Measurements from ENCODE around the gene KIAA2012. TPM values are rescaled to one million over a fixed set of nuclear protein-coding genes. Genes with fewer than 3 reads are reported as not detected.
A peak's percentile ranks its signal among the peaks of the same experiment; 100 is the strongest.

Gene KIAA2012
- total and polyA plus RNA-seq, 2 of the 4 experiments (the other 2 are of a cell fraction) = under 0.01 to 0.09 TPM

GRCh38 chr2:202096736-202097135 is 23.7 kb downstream of the KIAA2012 start:
- ATAC-seq (ENCODE audit: low read depth) = peak; percentile 48
- Histone ChIP-seq H4K20me1 (ENCODE audit: insufficient read depth, low read length) (no peaks in the 10 kb centered on the region), H3K9me3 (ENCODE audit: control insufficient read depth, insufficient read depth, low read length) (no peaks in the 10 kb centered on the region), H2AFZ (replicated peaks; ENCODE audit: low read length, poor library complexity) (no peak overlapping the region), H3K36me3 (ENCODE audit: control insufficient read depth, insufficient read depth, low read length) (no peaks in the 10 kb centered on the region), H3K27me3 (ENCODE audit: control insufficient read depth, insufficient read depth, low read length) (no peaks in the 10 kb centered on the region), H2AK9ac (replicated peaks; ENCODE audit: low read depth, low read length, poor library complexity) (peak overlapping the region; percentile 33), H3K4me3 (ENCODE audit: insufficient read depth, low read depth, low read length) (no peak overlapping the region), H2BK15ac (ENCODE audit: low read depth, low read length) (no peak overlapping the region; the same call in 2 of the 3 replicates), H4K8ac (ENCODE audit: low read depth in 2 of 2, low read length in 2 of 2) (peak overlapping the region in 1 of 2 experiments; percentile 56; a peak in 1 of 4 replicates), H3K4me2 (ENCODE audit: low read depth, low read length) (no peak overlapping the region), H3K56ac (ENCODE audit: extremely low read depth, insufficient read depth, low read length) (no peak overlapping the region), H3K9ac (ENCODE audit: low read depth, low read length) (no peak overlapping the region), H4K91ac (ENCODE audit: insufficient read depth, low read depth, low read length) (no peak overlapping the region), H3K4me1 (ENCODE audit: control insufficient read depth, insufficient read depth, low read length) (peaks cover 2% of the 10 kb centered on the region; the same call in 1 of the 2 replicates), H3K9me1 (ENCODE audit: insufficient read depth, low read length) (0 out of 2 replicates have a peak, but pooled peaks cover 7% of the 10 kb centered on the region), H2AK5ac (ENCODE audit: low read depth, low read length) (no peak overlapping the region), H3K4ac (ENCODE audit: low read depth, low read length) (0 out of 2 replicates have a peak overlapping the region, but pooled peaks have one; percentile 3), H2BK5ac (ENCODE audit: low read depth, low read length, poor library complexity, severe bottlenecking) (no peak overlapping the region), H3K27ac (ENCODE audit: insufficient read depth, low read length) (no peak overlapping the region), H3K23ac (ENCODE audit: low read depth, low read length) (peak overlapping the region; percentile 49; the same call in 1 of the 2 replicates), H3K18ac (ENCODE audit: low read depth, low read length) (no peak overlapping the region), H2BK20ac (ENCODE audit: low read depth, low read length) (0 out of 2 replicates have a peak overlapping the region, but pooled peaks have one; percentile 14), H4K5ac (ENCODE audit: low read depth, low read length) (no peak overlapping the region), H3K14ac (replicated peaks; ENCODE audit: low read depth, low read length) (peak overlapping the region; percentile 31; the same call in 1 of the 2 replicates), H2BK120ac (ENCODE audit: low read depth, low read length) (peak overlapping the region; percentile 27; the same call in 1 of the 2 replicates), H3K79me1 (ENCODE audit: low read depth in 1 of 2, low read length in 2 of 2) (no peaks in the 10 kb centered on the region)
- no TSS peak for BruUV-seq (replicated peaks)
- dilution Hi-C loops (cut with HindIII; ENCODE audit: low sequenced_read_pairs, unreplicated experiment) = no loop called here
- POLR2A ChIA-PET (ENCODE audit: unreplicated experiment) = no interaction called here
- peak; percentile 88 for DNase-seq
- no CpG with 5 or more reads among the region's 3 CpGs for WGBS, 2 experiments (ENCODE audit: extremely low coverage in 2 of 2, insufficient read length in 1 of 2)
- in situ Hi-C loops (cut with MboI; ENCODE audit: low sequenced_read_pairs) = no loop called here
- CTCF ChIA-PET = interaction anchor here (0.6 kb wide), 1 partner anchor 241 kb away, joined by 9 read pairs; no protein-coding TSS in a partner anchor
- TF ChIP-seq RFX5 (IDR thresholded peaks at IDR 0.05; ENCODE audit: low read depth, low read length) = no peak
- TF ChIP-seq CEBPB (IDR thresholded peaks at IDR 0.05; ENCODE audit: low read depth, low read length) = peak; percentile 24; the same call in 1 of the 2 replicates
- intact Hi-C loops (cut with micrococcal nuclease) = no loop called here

All from IMR-90 (cell line).